NCI-H1048 (cell line): ENCODE results near the gene ZC2HC1C.
"Not testable (repeated sequence)": the region's sequence is repeated elsewhere in the genome, so short reads cannot be mapped to it uniquely, and the experiment has no call there.

Experiments
- DNase-seq: peaks from one replicate; lab custom pipeline; 2025; lab: John Stamatoyannopoulos, UW

The ZC2HC1C gene

GRCh38 chr14:75095690-75096089 is 26.2 kb downstream of the ZC2HC1C start:
- no peak for DNase-seq

GRCh38 chr14:75096959-75097358 is 27.5 kb downstream of the ZC2HC1C start:
- no peak for DNase-seq

GRCh38 chr14:75098212-75098611 is 28.8 kb downstream of the ZC2HC1C start:
- DNase-seq, result no peak

GRCh38 chr14:75098682-75099081 is 29.2 kb downstream of the ZC2HC1C start:
- DNase-seq, result no peak

- DNase-seq, result no peak
Observed at GRCh38 chr14:75101491-75101890, 32.0 kb downstream of the ZC2HC1C start.

GRCh38 chr14:75107186-75107585 is 37.7 kb downstream of the ZC2HC1C start:
- no peak for DNase-seq

GRCh38 chr14:75109877-75110276 is 40.4 kb downstream of the ZC2HC1C start:
- no peak for DNase-seq

GRCh38 chr14:75113932-75114539 is 44.6 kb downstream of the ZC2HC1C start:
- no peak for DNase-seq

- DNase-seq, result no peak
Observed at GRCh38 chr14:75119056-75119455, 49.6 kb downstream of the ZC2HC1C start.

GRCh38 chr14:75120541-75121291 is 51.3 kb downstream of the ZC2HC1C start:
- no peak for DNase-seq

- DNase-seq, result no peak
Observed at GRCh38 chr14:75121552-75121951, 52.1 kb downstream of the ZC2HC1C start.

GRCh38 chr14:75123991-75124390 is 54.5 kb downstream of the ZC2HC1C start:
- no peak for DNase-seq

- no peak for DNase-seq
Observed at GRCh38 chr14:75125617-75126016, 56.2 kb downstream of the ZC2HC1C start.

GRCh38 chr14:75126121-75126544 is 56.7 kb downstream of the ZC2HC1C start:
- no peak for DNase-seq

- DNase-seq, result peak; percentile 55
Observed at GRCh38 chr14:75126679-75127473, 57.4 kb downstream of the ZC2HC1C start, which contains the start of gene NEK9. Gene NEK9 (minus strand): TSS chr14:75127048. CDS start chr14:75126921, 127 bp downstream.

GRCh38 chr14:75127474-75127820 is 58.0 kb downstream of the ZC2HC1C start:
- DNase-seq, result not testable (repeated sequence)

GRCh38 chr14:75127903-75128595 is 58.6 kb downstream of the ZC2HC1C start:
- no peak for DNase-seq

GRCh38 chr14:75128596-75128990 is 59.2 kb downstream of the ZC2HC1C start:
- no peak for DNase-seq
